DMS 273 (cell line): ENCODE measurements around the gene GPRIN1.
"Not testable (repeated sequence)": the region's sequence is repeated elsewhere in the genome, so short reads cannot be mapped to it uniquely, and the experiment has no call there.

Source experiments
- DNase-seq: peaks from one replicate; lab custom pipeline; 2025; ENCODE audit not compliant: unreplicated experiment; lab: John Stamatoyannopoulos, UW

GPRIN1 gene

DNA sequence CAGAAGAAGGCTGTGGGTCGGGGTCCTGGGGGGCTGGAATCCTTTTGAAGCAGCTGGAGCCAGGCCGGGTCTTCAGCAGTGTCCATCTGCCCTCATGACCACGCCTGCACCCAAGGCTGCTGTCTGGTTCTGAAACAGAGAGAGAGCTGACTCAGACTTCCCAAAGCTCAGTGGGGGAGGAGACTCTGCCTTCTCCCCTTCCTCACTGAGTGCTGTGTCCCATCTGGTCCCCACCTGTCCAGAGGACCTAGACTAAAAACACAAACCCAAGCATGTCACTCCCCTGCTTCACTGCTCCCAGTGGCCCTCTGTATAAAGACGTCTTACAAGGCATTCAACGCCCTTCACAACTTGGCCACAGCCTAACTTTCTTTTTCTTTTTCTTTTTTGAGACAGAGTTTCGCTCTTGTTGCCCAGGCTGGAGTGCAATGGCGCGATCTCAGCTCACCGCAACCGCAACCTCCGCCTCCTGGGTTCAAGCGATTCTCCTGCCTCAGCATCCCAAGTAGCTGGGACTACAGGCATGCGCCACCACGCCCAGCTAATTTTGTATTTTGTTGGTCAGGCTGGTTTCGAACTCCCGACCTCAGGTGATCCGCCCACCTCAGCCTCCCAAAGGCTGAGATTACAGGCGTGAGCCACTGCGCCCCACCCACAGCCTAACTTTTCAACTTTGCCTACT is 10.1 kb downstream of the GPRIN1 start:
- DNase-seq: peak; percentile 63

DNA sequence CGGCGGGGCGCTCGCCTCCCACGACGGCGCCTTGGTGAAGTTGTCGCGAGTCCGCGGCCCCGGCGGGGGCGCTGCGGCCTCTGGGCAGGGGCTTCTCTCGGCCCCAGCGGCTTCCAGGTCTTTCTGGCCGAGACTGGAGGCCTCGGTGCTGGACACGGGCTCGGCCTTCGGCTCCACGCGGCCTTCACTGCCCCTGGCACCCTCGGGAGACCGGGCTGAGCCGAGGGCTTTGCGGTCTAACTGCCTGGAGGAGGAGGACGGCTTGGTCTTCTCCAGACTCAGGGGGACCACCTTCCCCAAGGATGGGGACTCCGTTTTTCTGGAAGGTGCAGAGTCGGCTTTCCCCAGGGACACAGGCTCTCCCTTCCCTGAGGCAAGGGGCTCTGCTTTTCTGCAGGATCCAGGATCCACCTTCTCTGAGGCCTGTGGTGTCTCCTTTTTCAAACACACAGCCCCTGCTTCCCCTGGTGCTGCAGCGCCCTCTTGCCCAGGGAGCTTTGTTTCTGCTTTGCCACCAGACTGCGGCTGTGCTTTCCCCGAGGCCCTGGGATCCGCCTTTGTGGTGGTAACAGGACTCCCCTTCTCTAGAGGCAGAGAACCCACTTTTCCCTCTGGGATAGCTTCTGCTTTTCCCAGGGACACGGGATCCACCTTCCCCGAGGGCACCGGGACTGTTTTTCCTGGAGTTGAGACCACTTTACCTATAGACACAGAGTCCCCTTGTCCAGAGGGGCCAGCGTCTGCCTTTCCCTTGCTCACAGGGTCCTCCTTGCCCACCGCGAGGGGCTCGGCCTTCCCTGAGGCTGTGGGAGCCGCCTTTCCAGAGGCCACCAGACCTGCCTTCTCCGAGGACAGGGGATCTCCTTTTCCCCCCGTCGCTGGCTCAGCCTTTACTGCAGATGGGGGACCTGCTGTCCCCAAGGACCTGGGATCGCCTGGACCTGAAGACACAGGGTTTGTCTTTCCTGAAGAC is 12.3 kb downstream of the GPRIN1 start:
- DNase-seq: no peak

DNA sequence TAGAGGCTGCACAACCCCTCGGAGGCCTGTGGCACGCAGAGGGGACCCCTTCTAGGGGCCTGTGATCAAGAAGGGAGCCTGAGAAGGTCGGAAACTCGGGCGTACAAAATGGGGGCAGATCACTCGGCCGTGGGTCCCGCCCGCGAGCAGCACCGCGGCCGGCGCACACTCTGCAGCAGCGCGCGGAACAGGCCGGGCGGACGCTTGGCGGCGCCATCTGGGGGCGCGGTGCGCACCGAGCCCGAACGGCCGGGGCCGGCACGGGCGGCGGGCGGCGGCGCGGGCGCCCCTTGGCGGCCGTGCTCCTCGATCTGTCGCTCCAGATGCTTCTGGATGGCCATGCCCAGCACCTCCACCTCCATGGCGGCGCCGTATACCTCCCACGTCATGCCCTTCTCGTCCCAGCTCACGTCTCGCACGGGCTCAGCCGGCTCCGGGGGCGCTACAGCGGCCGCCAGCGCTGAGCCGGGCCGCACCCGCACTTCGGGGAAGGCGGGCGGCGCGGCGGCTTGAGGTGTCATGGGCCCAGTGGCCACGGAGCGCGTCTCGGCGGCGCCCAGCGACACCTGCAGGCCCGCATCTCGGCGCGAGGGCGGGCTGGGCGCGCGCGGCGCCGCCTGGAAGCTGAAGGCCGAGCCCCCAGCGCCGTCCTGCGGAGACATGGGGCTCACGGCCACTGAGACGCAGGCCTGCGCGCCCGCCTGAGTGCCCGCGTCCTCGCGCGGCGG is 13.1 kb downstream of the GPRIN1 start:
- DNase-seq: no peak

DNA sequence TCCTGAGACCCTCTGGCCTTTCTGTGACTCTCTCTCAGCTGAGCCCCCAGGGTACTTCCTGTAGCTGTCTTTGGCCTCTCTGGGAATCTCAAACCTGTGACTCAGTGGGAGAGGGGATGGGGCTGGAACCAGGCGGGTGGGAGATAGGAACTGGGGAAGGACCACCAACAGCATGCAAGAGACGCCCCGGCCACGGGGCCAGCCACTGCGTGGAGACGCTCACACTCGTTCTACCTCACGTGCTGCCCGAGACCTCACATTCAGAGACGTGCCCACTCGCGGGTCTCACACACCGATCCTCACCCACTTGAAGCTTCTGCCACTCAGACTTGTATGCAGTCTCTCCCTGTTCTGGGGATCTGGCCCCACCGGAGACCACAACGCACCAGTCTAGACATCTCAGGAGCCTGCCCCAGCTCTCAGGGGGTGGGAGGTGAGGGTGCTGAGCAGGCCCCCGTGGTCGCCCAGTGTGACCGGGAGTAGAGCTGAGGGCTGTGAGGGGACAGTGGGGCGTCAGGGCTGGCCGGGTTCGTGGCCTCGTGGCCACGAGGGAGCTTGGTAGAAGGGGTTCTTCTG is 13.8 kb downstream of the GPRIN1 start:
- no peak for DNase-seq

DNA sequence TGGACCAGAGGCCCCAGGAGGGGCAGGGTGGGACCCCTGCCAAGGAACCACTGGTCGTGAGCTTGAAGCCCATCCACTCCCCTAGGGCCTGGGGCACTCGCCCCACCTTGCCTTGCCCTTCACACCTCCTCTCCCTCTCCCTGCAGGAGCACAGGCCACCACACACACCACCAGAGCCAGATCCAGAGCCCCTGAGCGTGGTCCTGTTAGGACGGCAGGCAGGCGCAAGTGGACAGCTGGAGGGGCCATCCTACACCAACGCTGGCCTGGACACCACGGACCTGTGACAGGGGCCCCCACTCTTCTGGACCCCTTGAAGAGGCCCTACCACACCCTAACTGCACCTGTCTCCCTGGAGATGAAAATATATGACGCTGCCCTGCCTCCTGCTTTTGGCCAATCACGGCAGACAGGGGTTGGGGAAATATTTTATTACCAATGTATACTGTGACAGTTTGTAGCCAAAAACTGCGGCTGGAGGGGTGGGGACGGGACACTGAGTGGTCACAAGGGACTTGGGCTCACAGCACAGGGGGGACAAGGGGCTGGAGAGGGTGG is 14.5 kb downstream of the GPRIN1 start:
- no peak for DNase-seq

DNA sequence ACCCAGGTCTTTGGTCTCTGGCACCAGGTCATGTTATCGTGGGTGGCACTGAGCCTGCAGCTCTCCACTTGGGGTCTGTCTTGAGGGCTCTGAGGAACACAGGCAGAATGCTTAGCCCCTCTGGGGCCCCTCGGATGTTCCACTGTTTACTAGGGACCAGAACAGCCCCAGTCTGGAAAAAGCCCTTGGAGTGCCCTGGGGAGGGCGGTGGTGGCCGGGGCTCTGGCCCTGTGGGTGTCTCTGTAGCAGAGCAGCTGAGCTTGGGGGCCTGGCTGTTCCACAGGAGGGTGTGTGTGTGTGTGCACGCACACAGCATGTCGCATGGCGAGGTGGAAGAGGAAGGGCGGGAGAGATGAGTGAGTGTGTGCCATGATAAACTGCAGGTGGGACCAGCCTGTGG is 15.4 kb downstream of the GPRIN1 start:
- DNase-seq: no peak

DNA sequence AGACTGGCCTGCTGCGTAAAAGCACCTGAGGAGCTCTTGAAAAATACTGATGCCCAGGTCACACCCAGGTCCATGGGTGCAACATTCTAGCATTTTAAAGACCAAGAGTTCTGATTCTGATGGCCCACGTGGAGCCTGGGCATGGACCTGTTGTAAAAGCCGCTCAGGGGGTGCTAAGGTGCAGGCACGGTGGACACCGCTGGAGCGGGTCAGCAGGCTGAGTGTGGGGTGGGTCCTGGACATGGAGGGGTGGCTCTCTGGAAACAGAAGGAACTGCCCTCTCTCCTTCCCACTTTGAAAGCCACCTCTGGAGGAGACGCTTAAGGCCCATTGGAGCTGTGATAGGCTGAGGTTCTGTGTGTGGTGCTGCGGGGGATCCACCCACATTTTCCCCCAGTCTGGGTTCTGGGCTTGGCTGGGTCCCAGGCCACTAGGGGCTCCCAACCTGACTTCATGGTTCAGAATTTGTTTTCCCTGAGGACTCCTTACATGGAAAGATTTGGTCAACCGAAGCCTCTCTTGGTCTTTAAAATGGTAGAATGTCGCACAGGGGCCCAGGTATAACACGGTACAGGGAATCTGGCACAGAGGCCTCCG is 16.6 kb downstream of the GPRIN1 start:
- DNase-seq: no peak

DNA sequence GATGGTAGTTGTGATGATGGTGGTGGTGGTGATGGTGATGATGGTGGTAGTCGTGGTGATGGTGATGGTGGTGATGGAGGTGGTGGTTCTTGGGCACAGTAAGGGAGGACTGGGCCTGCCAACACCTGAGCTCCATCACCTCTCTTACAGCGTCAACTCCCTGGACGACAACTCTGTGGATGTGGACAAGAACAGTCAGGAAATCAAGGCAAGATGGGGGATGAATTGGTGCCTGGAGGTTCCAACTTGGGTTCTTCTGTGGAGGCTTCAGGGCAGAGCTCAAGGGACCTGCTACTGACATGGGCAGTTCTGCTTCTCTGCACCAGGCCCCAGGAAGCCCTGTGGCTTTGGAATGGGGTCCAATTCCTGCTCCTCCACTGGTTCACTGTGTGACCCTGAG is 17.4 kb downstream of the GPRIN1 start:
- DNase-seq: no peak

DNA sequence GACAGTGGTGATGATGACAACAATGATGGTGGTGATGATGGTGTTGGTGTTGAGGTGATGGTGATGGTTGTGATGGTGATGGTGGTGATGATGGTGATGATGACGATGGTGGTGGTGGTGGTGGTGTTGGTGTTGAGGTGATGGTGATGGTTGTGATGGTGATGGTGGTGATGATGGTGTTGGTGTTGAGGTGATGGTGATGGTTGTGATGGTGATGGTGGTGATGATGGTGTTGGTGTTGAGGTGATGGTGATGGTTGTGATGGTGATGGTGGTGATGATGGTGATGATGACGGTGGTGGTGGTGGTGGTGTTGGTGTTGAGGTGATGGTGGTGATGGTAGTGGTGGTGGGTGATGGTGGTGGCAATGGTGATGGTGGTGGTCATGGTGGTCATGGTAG is 18.3 kb downstream of the GPRIN1 start:
- DNase-seq: not testable (repeated sequence)

DNA sequence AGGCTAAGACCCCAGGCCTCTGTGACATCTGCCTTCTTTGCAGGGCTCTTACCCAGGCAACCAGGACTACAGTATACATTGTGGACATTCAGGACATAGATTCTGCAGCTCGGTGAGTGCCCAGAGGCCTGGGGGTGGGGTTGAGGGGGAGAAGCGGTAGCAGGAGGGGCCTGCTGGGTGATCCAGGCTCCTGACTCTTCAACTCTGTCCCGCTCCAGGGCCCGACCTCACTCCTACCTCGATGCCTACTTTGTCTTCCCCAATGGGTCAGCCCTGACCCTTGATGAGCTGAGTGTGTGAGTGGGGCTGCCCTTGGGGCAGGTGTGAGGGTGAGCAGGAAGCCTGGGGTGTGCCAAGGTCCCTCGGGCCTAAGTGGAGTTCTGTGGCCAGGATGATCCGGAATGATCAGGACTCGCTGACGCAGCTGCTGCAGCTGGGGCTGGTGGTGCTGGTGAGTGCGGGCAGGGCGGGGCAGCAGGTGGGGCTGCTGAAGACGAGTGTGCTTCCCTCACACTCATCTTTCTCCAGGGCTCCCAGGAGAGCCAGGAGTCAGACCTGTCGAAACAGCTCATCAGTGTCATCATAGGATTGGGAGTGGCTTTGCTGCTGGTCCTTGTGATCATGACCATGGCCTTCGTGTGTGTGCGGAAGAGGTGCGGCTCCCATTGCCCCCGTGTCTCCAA is 19.8 kb downstream of the GPRIN1 start:
- DNase-seq: no peak

DNA sequence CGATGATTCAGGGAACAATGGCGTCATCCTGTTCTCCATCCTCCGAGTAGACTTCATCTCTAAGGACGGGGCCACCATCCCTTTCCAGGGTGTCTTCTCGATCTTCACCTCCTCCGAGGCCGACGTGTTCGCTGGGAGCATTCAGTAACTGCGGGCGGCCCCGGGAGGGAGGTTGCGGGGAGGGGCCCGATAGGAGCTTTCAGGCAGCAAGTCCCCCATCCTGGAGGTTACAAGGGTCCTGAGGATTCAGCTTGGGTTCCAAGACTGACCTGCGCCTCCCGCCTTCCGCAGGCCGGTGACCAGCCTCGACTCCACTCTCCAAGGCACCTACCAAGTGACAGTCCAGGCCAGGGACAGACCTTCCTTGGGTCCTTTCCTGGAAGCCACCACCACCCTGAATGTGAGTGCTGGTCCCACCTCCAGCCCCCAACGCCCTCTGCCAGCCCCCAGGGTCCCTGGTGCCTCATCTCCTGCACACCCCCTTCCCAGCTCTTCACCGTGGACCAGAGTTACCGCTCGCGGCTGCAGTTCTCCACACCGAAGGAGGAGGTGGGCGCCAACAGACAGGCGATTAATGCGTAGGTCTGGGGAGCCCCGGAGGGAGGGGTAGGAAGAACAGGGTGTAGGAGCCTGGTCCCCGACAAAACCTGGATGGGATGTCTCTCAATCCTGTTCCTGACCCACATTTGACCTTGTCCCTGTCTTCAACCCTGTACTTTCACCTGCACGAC is 20.8 kb downstream of the GPRIN1 start:
- DNase-seq: no peak

GRCh38 chr5:176588297-176588696 is 21.7 kb downstream of the GPRIN1 start:
- no peak for DNase-seq

GRCh38 chr5:176587398-176587797 is 22.6 kb downstream of the GPRIN1 start:
- no peak for DNase-seq

GRCh38 chr5:176583076-176583475 is 26.9 kb downstream of the GPRIN1 start:
- DNase-seq: no peak

DNA sequence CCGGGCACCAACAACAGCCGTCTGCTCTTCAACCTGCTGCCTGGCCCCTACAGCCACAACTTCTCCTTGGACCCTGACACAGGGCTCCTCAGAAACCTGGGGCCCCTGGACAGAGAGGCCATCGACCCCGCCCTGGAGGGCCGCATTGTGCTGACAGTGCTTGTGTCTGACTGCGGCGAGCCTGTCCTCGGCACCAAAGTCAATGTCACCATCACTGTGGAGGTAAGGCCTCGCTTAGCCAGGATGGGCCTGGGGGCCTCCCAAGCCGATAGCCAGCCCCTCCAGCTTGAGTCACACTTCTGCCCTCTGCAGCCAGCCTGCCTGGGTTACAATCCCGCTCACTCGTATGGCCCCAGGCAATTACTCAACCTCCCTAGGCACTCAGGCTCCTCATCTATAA is 28.6 kb downstream of the GPRIN1 start:
- DNase-seq: no peak

- no peak for DNase-seq
Measured at GRCh38 chr5:176579323-176579722, 30.6 kb downstream of the GPRIN1 start.

- DNase-seq: peak; percentile 37
Measured at GRCh38 chr5:176578391-176578808, 31.6 kb downstream of the GPRIN1 start.

DNA sequence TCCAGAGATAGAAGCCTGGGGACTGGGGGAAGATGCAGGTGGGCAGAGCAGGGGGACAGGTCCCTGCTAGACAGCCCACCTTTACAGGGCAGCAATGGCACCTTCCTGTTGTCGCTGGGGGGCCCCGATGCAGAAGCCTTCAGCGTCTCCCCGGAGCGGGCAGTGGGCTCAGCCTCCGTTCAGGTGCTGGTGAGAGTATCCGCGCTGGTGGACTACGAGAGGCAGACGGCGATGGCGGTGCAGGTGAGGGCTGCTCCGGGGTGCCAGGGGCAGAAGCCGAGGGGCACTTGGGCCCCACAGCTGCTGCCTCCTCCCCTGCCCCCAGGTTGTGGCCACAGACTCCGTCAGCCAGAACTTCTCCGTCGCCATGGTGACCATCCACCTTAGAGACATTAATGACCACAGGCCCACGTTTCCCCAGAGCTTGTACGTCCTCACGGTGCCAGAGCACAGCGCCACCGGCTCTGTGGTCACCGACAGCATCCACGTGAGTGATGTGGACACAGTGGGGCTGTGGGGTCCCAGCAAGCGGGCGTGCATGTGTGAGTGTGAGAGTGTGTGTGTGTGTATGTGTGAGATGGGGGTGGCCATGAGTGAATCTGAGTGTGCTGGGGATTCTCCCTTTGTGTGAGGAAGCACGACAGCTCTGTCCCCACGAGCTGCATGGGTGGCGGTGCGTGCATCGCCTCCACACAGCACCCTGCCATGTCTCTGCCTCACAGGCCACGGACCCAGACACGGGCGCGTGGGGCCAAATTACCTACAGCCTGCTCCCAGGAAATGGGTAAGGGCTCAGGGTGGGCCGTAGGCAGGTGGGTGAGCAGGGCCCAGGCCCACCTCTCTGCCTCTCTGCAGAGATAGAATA is 32.4 kb downstream of the GPRIN1 start:
- no peak for DNase-seq
